ENCODE results near the gene ZNF460. TPM values are rescaled to one million over a fixed set of nuclear protein-coding genes. Genes with fewer than 3 reads are reported as not detected.

ZNF460 gene
- total and polyA plus RNA-seq, 2 of the 8 experiments (the other 6 are each of a cell fraction or from before 2014, with no cell fraction given) = 9.3 to 57.9 TPM

DNA sequence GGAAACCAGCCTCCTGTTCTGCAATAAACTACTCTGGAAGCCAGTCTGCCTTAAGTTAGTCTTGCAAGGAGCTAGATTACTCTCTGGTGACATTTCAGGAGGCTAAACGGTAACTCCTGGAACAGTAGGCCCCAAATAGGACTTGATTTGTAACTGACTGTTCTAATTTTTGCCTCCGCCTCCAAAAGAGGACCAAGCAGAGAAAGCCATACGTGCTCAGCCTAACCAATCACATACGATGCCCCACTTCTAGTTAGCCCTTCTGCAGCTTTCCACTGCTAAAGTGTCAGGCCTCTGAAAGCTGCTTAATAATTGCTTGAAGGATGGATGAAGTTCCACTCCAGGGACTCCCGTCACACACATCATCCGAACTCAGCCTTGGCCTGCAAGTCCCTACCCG lies 39.1 kb upstream of the ZNF460 start (continued):
- no peak for TF ChIP-seq GABPA (IDR thresholded peaks at IDR 0.05; ENCODE audit: borderline replicate concordance, insufficient read depth, low read length)
